ENCODE measurements around the gene ADGRV1. TPM values are rescaled to one million over a fixed set of nuclear protein-coding genes. Genes with fewer than 3 reads are reported as not detected.

Gene ADGRV1
- total and polyA plus RNA-seq, 9 of the 15 experiments (the other 6 are each of a cell fraction or from before 2014, with no cell fraction given) = 21.7 to 156 (median 58.2) TPM

DNA sequence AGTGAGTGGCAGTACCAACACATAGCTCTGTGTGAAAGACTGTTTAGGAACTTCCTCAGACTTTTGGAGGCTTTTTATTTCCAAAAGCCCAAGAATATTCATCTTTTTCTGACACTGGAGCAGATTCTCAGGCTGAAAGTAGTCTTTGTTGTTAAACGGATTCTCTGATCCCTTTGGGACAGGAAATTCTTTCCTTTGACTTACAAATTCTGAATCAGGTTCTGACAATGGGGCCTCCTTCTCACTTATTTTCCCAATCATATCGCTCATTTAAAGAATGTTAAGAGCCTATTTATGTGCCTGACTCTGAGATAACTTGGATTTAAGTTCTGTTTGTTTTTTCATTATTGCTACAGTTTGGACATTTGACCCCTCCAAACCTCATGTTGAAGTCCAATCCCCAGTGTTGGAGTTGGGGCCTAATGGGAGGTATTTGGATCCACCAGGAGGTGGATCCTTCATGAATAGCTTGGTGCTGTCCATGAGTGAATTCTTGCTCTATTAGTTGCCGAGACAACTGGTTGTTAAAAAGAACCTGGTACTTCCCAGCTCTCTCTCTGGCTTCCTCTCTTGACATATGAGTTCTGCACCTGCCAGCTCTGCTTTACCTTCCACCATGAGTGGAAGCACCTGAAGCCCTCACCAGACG is 4.1 kb upstream of the ADGRV1 start:
- Histone ChIP-seq H3K9me1 (ENCODE audit: control insufficient read depth, insufficient read depth, low read length) (no peaks in the 10 kb centered on the region), H3K4me2 (ENCODE audit: insufficient read depth, low read length) (no peak overlapping the region), H4K20me1 (replicated peaks; ENCODE audit: control insufficient read depth, insufficient read depth, low read length) (no peaks in the 10 kb centered on the region), H2AFZ (ENCODE audit: low read depth, low read length) (no peak overlapping the region), H3K4me1 (replicated peaks in 1 of 2; ENCODE audit: control insufficient read depth in 2 of 2, insufficient read depth in 2 of 2, low read length in 2 of 2) (peaks cover 4 to 7% of the 10 kb centered on the region in 2 experiments; a peak in 4 of 5 replicates), H3K9me3 (replicated peaks; ENCODE audit: control insufficient read depth, insufficient read depth, low read depth, low read length) (no peaks in the 10 kb centered on the region), H3K9ac (ENCODE audit: insufficient read depth in 1 of 2, low read depth in 2 of 2, low read length in 2 of 2) (no peak overlapping the region), H3K27ac (ENCODE audit: extremely low read depth, low read depth, low read length) (no peak overlapping the region), H3K79me2 (ENCODE audit: control insufficient read depth, insufficient read depth, low read length) (peaks cover 7% of the 10 kb centered on the region), H3K4me3 (no peak overlapping the region), H3K36me3 (ENCODE audit: control insufficient read depth, insufficient read depth, low read length) (no peaks in the 10 kb centered on the region), H3K27me3 (ENCODE audit: control insufficient read depth in 2 of 2, insufficient read depth in 2 of 2, low read length in 2 of 2) (no peaks in the 10 kb centered on the region)
- CTCF ChIA-PET (ENCODE audit: low intra/inter-chr PET ratio) = no interaction called here
- DNase-seq (ENCODE audit: extremely low read depth in 1 of 4, low spot score in 3 of 4) = no peak
- no peak for FAIRE-seq
- 53% methylated on average over 4 of the region's 4 CpGs for WGBS (ENCODE audit: insufficient coverage, low coverage, missing lambda C conversion rate)
- POLR2A ChIA-PET = no interaction called here
- TF ChIP-seq ARID1B (IDR thresholded peaks at IDR 0.05) (no peak), FOXM1 (IDR thresholded peaks at IDR 0.05; ENCODE audit: low read depth) (no peak), FOXM1 (CRISPR knock-in tag; IDR thresholded peaks at IDR 0.05; ENCODE audit: low read depth) (no peak), POLR2AphosphoS5 (IDR thresholded peaks at IDR 0.05; ENCODE audit: control insufficient read depth, insufficient read depth, low read depth, low read length) (no peak), ZNF766 (CRISPR knock-in tag; conservative IDR thresholded peaks at IDR 0.05) (no peak), DNMT1 (IDR thresholded peaks at IDR 0.05) (no peak), MYBL2 (IDR thresholded peaks at IDR 0.05; ENCODE audit: low read depth) (no peak), MYBL2 (CRISPR knock-in tag; IDR thresholded peaks at IDR 0.05; ENCODE audit: borderline replicate concordance) (no peak), ZNF134 (CRISPR knock-in tag; conservative IDR thresholded peaks at IDR 0.05) (no peak), XRCC3 (IDR thresholded peaks at IDR 0.05) (no peak), XRCC5 (IDR thresholded peaks at IDR 0.05; ENCODE audit: low read depth, low read length) (no peak), JUND (IDR thresholded peaks at IDR 0.05; ENCODE audit: borderline replicate concordance, low read depth, low read length) (no peak), JUND (tag; IDR thresholded peaks at IDR 0.05; ENCODE audit: borderline replicate concordance, low read depth, low read length) (no peak), PHF20 (IDR thresholded peaks at IDR 0.05; ENCODE audit: partially characterized antibody) (no peak), TSC22D4 (tag; IDR thresholded peaks at IDR 0.05) (no peak), SRSF1 (IDR thresholded peaks at IDR 0.05; ENCODE audit: low read depth, low read length) (no peak), PHTF2 (CRISPR knock-in tag; IDR thresholded peaks at IDR 0.05) (no peak)
- TF ChIP-seq, protein P1, sequence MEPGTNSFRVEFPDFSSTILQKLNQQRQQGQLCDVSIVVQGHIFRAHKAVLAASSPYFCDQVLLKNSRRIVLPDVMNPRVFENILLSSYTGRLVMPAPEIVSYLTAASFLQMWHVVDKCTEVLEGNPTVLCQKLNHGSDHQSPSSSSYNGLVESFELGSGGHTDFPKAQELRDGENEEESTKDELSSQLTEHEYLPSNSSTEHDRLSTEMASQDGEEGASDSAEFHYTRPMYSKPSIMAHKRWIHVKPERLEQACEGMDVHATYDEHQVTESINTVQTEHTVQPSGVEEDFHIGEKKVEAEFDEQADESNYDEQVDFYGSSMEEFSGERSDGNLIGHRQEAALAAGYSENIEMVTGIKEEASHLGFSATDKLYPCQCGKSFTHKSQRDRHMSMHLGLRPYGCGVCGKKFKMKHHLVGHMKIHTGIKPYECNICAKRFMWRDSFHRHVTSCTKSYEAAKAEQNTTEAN (CRISPR knock-in tag; IDR thresholded peaks at IDR 0.05) = no peak
- TF ChIP-seq, protein P2, sequence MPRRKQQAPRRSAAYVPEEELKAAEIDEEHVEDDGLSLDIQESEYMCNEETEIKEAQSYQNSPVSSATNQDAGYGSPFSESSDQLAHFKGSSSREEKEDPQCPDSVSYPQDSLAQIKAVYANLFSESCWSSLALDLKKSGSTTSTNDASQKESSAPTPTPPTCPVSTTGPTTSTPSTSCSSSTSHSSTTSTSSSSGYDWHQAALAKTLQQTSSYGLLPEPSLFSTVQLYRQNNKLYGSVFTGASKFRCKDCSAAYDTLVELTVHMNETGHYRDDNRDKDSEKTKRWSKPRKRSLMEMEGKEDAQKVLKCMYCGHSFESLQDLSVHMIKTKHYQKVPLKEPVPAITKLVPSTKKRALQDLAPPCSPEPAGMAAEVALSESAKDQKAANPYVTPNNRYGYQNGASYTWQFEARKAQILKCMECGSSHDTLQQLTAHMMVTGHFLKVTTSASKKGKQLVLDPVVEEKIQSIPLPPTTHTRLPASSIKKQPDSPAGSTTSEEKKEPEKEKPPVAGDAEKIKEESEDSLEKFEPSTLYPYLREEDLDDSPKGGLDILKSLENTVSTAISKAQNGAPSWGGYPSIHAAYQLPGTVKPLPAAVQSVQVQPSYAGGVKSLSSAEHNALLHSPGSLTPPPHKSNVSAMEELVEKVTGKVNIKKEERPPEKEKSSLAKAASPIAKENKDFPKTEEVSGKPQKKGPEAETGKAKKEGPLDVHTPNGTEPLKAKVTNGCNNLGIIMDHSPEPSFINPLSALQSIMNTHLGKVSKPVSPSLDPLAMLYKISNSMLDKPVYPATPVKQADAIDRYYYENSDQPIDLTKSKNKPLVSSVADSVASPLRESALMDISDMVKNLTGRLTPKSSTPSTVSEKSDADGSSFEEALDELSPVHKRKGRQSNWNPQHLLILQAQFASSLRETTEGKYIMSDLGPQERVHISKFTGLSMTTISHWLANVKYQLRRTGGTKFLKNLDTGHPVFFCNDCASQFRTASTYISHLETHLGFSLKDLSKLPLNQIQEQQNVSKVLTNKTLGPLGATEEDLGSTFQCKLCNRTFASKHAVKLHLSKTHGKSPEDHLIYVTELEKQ (CRISPR knock-in tag; IDR thresholded peaks at IDR 0.05) = no peak
- TF ChIP-seq, protein P3, sequence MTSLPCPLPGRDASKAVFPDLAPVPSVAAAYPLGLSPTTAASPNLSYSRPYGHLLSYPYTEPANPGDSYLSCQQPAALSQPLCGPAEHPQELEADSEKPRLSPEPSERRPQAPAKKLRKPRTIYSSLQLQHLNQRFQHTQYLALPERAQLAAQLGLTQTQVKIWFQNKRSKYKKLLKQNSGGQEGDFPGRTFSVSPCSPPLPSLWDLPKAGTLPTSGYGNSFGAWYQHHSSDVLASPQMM (CRISPR knock-in tag; IDR thresholded peaks at IDR 0.05) = no peak
- intact Hi-C loops (cut with micrococcal nuclease) = no loop called here
- ATAC-seq = no peak
- no TSS peak for BruUV-seq (replicated peaks)
- in situ Hi-C loops (cut with MboI) = no loop called here

All from K562 (cell line).